GM13976 (cell line): ENCODE data around the gene ADA.

Experiments used
- DNase-seq: peaks from one replicate; pipeline ENCODE4 v3.0.0; 2012; ENCODE audit warnings: low spot score
- CTCF ChIP-seq: IDR thresholded peaks from 2 replicates; pipeline ENCODE4 v1.5.1; 2012; ENCODE audit warnings: borderline replicate concordance, mild to moderate bottlenecking; ENCODE audit not compliant: insufficient read depth; ENCODE audit errors: extremely low read depth, missing control alignments, control extremely low read depth
- in situ Hi-C: fragments of 300-500 bp; cut with MboI; formaldehyde crosslinking; loops from one replicate; pipeline ENCODE4 v1.12.0; 2022; ENCODE audit warnings: low sequenced_read_pairs, mixed read lengths, inconsistent platforms; ENCODE audit not compliant: unreplicated experiment

The ADA gene

GRCh38 chr20:44624743-44625271, 26.7 kb downstream of the ADA start:
- in situ Hi-C loops = no loop called here
- no peak for TF ChIP-seq CTCF
- DNase-seq = no peak

- no peak for DNase-seq
- in situ Hi-C loops = no loop called here
- TF ChIP-seq CTCF = no peak
These were observed 27.3 kb downstream of the ADA start for GRCh38 chr20:44624152-44624551.

- TF ChIP-seq CTCF = no peak
- no peak for DNase-seq
- in situ Hi-C loops = no loop called here
These were observed 28.8 kb downstream of the ADA start for GRCh38 chr20:44622501-44623270.

- no peak for DNase-seq
- TF ChIP-seq CTCF = no peak
- in situ Hi-C loops = no loop called here
These were observed 29.6 kb downstream of the ADA start for GRCh38 chr20:44621939-44622338.

- no peak for DNase-seq
- no peak for TF ChIP-seq CTCF
- in situ Hi-C loops = no loop called here
These were observed 30.2 kb downstream of the ADA start for GRCh38 chr20:44621325-44621724.

- in situ Hi-C loops = no loop called here
- DNase-seq = no peak
- no peak for TF ChIP-seq CTCF
These were observed 31.5 kb downstream of the ADA start for GRCh38 chr20:44620030-44620429.
